Peyer's patch (tissue), 4 donors: ENCODE data around the gene PCGF3.

Experiments used
- POLR2A ChIP-seq, 2 donors: fragments of 450-650 bp; IDR thresholded peaks; one replicate each; pipeline ENCODE4 v1.5.1; 2017; ENCODE audit warnings: antibody characterized with exemption in 2 of 2, mild to moderate bottlenecking in 2 of 2, moderate library complexity in 2 of 2
- TF ChIP-seq, protein P1 (sequence below), 6 experiments: fragments of 450-650 bp in 4 of 6; fragments of 200-600 bp in 2 of 6; sonication (generic) in 1 of 6; IDR thresholded peaks; one replicate each; pipeline ENCODE4 v1.5.1; 2017 to 2019; ENCODE audit warnings: antibody characterized with exemption in 6 of 6, mild to moderate bottlenecking in 3 of 6, moderate library complexity in 1 of 6

DNA sequence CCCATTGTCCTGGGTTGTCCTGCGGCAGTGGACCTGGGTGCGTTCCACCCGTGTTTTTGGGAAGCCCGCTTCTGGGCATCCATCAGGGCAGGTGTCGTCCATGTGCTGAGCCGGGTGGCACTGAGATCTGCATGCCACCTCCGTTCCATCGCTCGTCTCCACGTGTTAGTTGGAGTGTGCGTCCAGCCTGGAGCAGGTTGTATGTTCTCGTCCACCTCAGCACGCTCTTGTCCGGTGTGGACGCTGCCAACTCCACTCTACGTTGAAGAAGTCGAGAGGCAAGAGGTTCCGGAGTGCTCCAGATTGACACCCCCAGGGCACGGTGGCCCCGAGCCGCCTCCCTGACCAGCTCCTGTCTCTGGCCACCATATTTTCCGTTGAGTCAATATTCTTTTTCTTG lies 33.9 kb downstream of the PCGF3 start:
- no peak for TF ChIP-seq POLR2A (IDR thresholded peaks at IDR 0.05)
- TF ChIP-seq, protein P1, sequence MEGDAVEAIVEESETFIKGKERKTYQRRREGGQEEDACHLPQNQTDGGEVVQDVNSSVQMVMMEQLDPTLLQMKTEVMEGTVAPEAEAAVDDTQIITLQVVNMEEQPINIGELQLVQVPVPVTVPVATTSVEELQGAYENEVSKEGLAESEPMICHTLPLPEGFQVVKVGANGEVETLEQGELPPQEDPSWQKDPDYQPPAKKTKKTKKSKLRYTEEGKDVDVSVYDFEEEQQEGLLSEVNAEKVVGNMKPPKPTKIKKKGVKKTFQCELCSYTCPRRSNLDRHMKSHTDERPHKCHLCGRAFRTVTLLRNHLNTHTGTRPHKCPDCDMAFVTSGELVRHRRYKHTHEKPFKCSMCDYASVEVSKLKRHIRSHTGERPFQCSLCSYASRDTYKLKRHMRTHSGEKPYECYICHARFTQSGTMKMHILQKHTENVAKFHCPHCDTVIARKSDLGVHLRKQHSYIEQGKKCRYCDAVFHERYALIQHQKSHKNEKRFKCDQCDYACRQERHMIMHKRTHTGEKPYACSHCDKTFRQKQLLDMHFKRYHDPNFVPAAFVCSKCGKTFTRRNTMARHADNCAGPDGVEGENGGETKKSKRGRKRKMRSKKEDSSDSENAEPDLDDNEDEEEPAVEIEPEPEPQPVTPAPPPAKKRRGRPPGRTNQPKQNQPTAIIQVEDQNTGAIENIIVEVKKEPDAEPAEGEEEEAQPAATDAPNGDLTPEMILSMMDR (IDR thresholded peaks at IDR 0.05), result no peak
